ENCODE data around the gene CCDC116. TPM values are rescaled to one million over a fixed set of nuclear protein-coding genes. Genes with fewer than 3 reads are reported as not detected.
"Not testable (repeated sequence)": the region's sequence is repeated elsewhere in the genome, so short reads cannot be mapped to it uniquely, and the experiment has no call there.

CCDC116 gene
- total RNA-seq, 1 donor from 2014 or later, result 0.69 TPM

GRCh38 chr22:21606775-21607174 is 25.8 kb upstream of the CCDC116 start:
- no peak for ATAC-seq
- H3K4me1 ChIP-seq, result no peaks in the 10 kb centered on the region
- H3K9me3 ChIP-seq, result no peaks in the 10 kb centered on the region
- peaks cover 12% of the 10 kb centered on the region for H3K36me3 ChIP-seq
- H3K27ac ChIP-seq, result no peak overlapping the region
- DNase-seq, result no peak
- intact Hi-C loops (cut with DNase I), result no loop called here
- no peak for TF ChIP-seq CTCF (IDR thresholded peaks at IDR 0.05)
- H3K4me3 ChIP-seq, result no peak overlapping the region
- no peaks in the 10 kb centered on the region for H3K27me3 ChIP-seq

- intact Hi-C loops (cut with DNase I); H3K9me3 ChIP-seq; ATAC-seq; H3K4me1 ChIP-seq; H3K4me3 ChIP-seq; H3K27ac ChIP-seq; H3K27me3 ChIP-seq; DNase-seq: not testable (repeated sequence)
- peaks cover 34% of the 10 kb centered on the region for H3K36me3 ChIP-seq
Observed at GRCh38 chr22:21609556-21610157, 22.9 kb upstream of the CCDC116 start.

- ATAC-seq (no peak), DNase-seq (no peak)
- H3K4me1 ChIP-seq, result no peaks in the 10 kb centered on the region
- H3K27ac ChIP-seq, result no peak overlapping the region
- H3K4me3 ChIP-seq, result no peak overlapping the region
- no peak for TF ChIP-seq CTCF (IDR thresholded peaks at IDR 0.05)
- peaks cover 49% of the 10 kb centered on the region for H3K36me3 ChIP-seq
- intact Hi-C loops (cut with DNase I), result no loop called here
- H3K27me3 ChIP-seq, result no peaks in the 10 kb centered on the region
- H3K9me3 ChIP-seq, result no peaks in the 10 kb centered on the region
Observed at GRCh38 chr22:21611210-21611977, 21.2 kb upstream of the CCDC116 start.

- intact Hi-C loops (cut with DNase I), result no loop called here
- Histone ChIP-seq H3K4me1 (no peaks in the 10 kb centered on the region), H3K4me3 (no peak overlapping the region), H3K36me3 (peaks cover 49% of the 10 kb centered on the region), H3K27ac (no peak overlapping the region), H3K27me3 (no peaks in the 10 kb centered on the region), H3K9me3 (no peaks in the 10 kb centered on the region)
- DNase-seq (no peak), ATAC-seq (peak; percentile 20)
- no peak for TF ChIP-seq CTCF (IDR thresholded peaks at IDR 0.05)
Observed at GRCh38 chr22:21612858-21613257, 19.7 kb upstream of the CCDC116 start.

GRCh38 chr22:21613553-21614233 is 18.9 kb upstream of the CCDC116 start:
- no peak for TF ChIP-seq CTCF (IDR thresholded peaks at IDR 0.05)
- Histone ChIP-seq H3K36me3 (peaks cover 49% of the 10 kb centered on the region), H3K4me1 (no peaks in the 10 kb centered on the region), H3K9me3 (no peaks in the 10 kb centered on the region), H3K27ac (no peak overlapping the region), H3K27me3 (no peaks in the 10 kb centered on the region), H3K4me3 (no peak overlapping the region)
- DNase-seq (no peak), ATAC-seq (no peak)
- intact Hi-C loops (cut with DNase I), result no loop called here

GRCh38 chr22:21615731-21616130 is 16.8 kb upstream of the CCDC116 start:
- no peak for TF ChIP-seq CTCF (IDR thresholded peaks at IDR 0.05)
- Histone ChIP-seq H3K4me1 (no peaks in the 10 kb centered on the region), H3K36me3 (peaks cover 47% of the 10 kb centered on the region), H3K9me3 (no peaks in the 10 kb centered on the region), H3K27ac (no peak overlapping the region), H3K4me3 (no peak overlapping the region), H3K27me3 (no peaks in the 10 kb centered on the region)
- intact Hi-C loops (cut with DNase I), result no loop called here
- DNase-seq (no peak), ATAC-seq (no peak)

GRCh38 chr22:21617337-21617736 is 15.2 kb upstream of the CCDC116 start:
- ATAC-seq; H3K4me3 ChIP-seq; DNase-seq; H3K27ac ChIP-seq; H3K9me3 ChIP-seq; H3K4me1 ChIP-seq; H3K27me3 ChIP-seq; intact Hi-C loops (cut with DNase I): not testable (repeated sequence)
- H3K36me3 ChIP-seq, result peaks cover 37% of the 10 kb centered on the region

Data from upper lobe of right lung (tissue), 1 donor.